HUES48 (cell line): Measurements from ENCODE around the gene OAS2.

Source experiments
- H3K27ac ChIP-seq: one replicate; pipeline ENCODE4 v1.7.0; 2013; ENCODE audit warnings: low read depth, low read length, inconsistent platforms
- H3K27me3 ChIP-seq: 2 replicates; pipeline ENCODE4 v1.6.1; 2013; ENCODE audit warnings: mild to moderate bottlenecking, low read length; ENCODE audit not compliant: control insufficient read depth, insufficient read depth
- H3K36me3 ChIP-seq: 2 replicates; pipeline ENCODE4 v1.6.1; 2013; ENCODE audit warnings: low read length; ENCODE audit not compliant: control insufficient read depth, insufficient read depth
- H3K4me1 ChIP-seq: 2 replicates; pipeline ENCODE4 v1.6.1; 2013; ENCODE audit warnings: mild to moderate bottlenecking, low read length; ENCODE audit not compliant: control insufficient read depth, insufficient read depth
- H3K4me3 ChIP-seq: 2 replicates; pipeline ENCODE4 v1.5.1; 2013; ENCODE audit warnings: mild to moderate bottlenecking, low read depth, low read length
- H3K9ac ChIP-seq: 2 replicates; pipeline ENCODE4 v1.6.1; 2013; ENCODE audit warnings: mild to moderate bottlenecking, low read depth, low read length, moderate library complexity
- H3K9me3 ChIP-seq: 2 replicates; pipeline ENCODE4 v1.6.1; 2013; ENCODE audit warnings: low read length; ENCODE audit not compliant: control insufficient read depth, insufficient read depth

Gene OAS2

GRCh38 chr12:112938751-112939150, 39.6 kb upstream of the OAS2 start:
- Histone ChIP-seq H3K36me3 (no peaks in the 10 kb centered on the region), H3K27ac (no peak overlapping the region), H3K4me3 (peak overlapping the region; percentile 70), H3K9ac (0 out of 2 replicates have a peak overlapping the region, but pooled peaks have one; percentile 22), H3K27me3 (peaks cover 32% of the 10 kb centered on the region), H3K4me1 (0 out of 2 replicates have a peak, but pooled peaks cover 6% of the 10 kb centered on the region), H3K9me3 (no peaks in the 10 kb centered on the region)

DNA sequence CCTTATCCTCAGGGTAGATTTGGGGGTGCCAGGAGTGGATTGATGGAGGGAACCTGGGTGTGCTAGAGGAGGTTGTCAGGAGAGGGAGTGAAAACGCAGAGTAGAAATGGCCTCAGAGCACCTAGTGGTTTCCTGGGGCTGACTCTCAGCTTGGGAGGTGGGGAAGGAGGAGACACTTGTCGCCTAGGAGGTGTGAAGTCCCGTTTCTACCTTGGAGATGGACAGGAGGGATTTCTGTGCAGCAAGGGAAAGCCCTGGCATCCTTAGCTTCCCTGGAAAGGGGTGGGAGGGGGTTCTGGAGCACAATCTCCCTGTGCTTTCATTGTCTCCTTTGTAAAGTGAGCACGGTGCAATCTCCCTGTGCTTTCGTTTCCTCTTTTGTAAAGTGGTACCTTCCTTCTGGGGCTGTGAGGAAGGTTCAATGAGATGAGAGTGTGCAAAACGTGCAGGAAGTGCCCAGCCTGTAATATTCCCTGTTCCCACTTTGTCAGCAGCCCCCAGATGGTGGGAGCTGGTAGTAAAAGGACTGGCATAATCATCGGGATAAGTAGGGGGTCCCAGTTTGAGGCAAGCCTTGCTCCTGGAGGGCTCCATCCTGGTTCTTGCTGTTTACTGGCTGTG, 38.4 kb upstream of the OAS2 start:
- Histone ChIP-seq H3K9me3 (no peaks in the 10 kb centered on the region), H3K4me1 (0 out of 2 replicates have a peak, but pooled peaks cover 6% of the 10 kb centered on the region), H3K4me3 (no peak overlapping the region), H3K9ac (no peak overlapping the region), H3K27me3 (peaks cover 32% of the 10 kb centered on the region), H3K27ac (no peak overlapping the region), H3K36me3 (no peaks in the 10 kb centered on the region)

GRCh38 chr12:112941528-112942335, 36.6 kb upstream of the OAS2 start:
- no peak overlapping the region for H3K27ac ChIP-seq
- no peak overlapping the region for H3K4me3 ChIP-seq
- 0 out of 2 replicates have a peak, but pooled peaks cover 6% of the 10 kb centered on the region for H3K4me1 ChIP-seq

GRCh38 chr12:112942572-112942971, 35.7 kb upstream of the OAS2 start:
- Histone ChIP-seq H3K27me3 (peaks cover 25% of the 10 kb centered on the region), H3K27ac (no peak overlapping the region), H3K36me3 (no peaks in the 10 kb centered on the region), H3K9me3 (no peaks in the 10 kb centered on the region), H3K4me1 (0 out of 2 replicates have a peak, but pooled peaks cover 6% of the 10 kb centered on the region), H3K4me3 (no peak overlapping the region), H3K9ac (no peak overlapping the region)

More at GRCh38 chr12:112941528-112942335, 36.6 kb upstream of the OAS2 start:
- H3K9ac ChIP-seq: no peak overlapping the region
- peaks cover 32% of the 10 kb centered on the region for H3K27me3 ChIP-seq
- H3K9me3 ChIP-seq: no peaks in the 10 kb centered on the region
- no peaks in the 10 kb centered on the region for H3K36me3 ChIP-seq

- no peak overlapping the region for H3K9ac ChIP-seq
- no peaks in the 10 kb centered on the region for H3K36me3 ChIP-seq
- H3K27ac ChIP-seq: no peak overlapping the region
- no peak overlapping the region for H3K4me3 ChIP-seq
- H3K27me3 ChIP-seq: peaks cover 9% of the 10 kb centered on the region
- no peaks in the 10 kb centered on the region for H3K9me3 ChIP-seq
- no peaks in the 10 kb centered on the region for H3K4me1 ChIP-seq
Measured at GRCh38 chr12:112944024-112944690, 34.2 kb upstream of the OAS2 start.

- Histone ChIP-seq H3K36me3 (no peaks in the 10 kb centered on the region), H3K27me3 (no peaks in the 10 kb centered on the region), H3K27ac (no peak overlapping the region), H3K9me3 (no peaks in the 10 kb centered on the region), H3K4me3 (no peak overlapping the region), H3K4me1 (no peaks in the 10 kb centered on the region), H3K9ac (no peak overlapping the region)
Measured at GRCh38 chr12:112945515-112945914, 32.8 kb upstream of the OAS2 start.

GRCh38 chr12:112946236-112947000, 31.9 kb upstream of the OAS2 start:
- H3K27me3 ChIP-seq: no peaks in the 10 kb centered on the region
- H3K36me3 ChIP-seq: no peaks in the 10 kb centered on the region
- no peaks in the 10 kb centered on the region for H3K9me3 ChIP-seq
- H3K27ac ChIP-seq: no peak overlapping the region
- H3K9ac ChIP-seq: no peak overlapping the region
- no peak overlapping the region for H3K4me3 ChIP-seq
- no peaks in the 10 kb centered on the region for H3K4me1 ChIP-seq

DNA sequence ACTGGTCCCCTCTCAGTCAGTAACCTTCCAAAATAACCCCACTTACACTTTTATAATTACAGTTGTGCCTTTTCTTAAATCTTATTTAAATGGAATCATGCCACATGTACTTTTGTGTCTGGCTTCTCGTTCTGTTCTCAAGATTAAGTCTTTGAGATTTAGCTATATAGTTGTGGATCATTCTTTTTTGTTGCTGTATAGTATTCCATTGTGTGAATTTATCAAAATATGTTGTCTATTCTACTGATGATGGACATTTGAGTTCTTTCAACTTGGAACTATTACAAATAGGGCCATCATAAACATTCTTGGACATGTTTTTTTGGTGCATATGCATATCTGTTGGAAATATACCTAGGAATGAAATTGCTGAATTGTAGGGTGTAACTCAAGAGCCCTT, 31.0 kb upstream of the OAS2 start:
- H3K27ac ChIP-seq: no peak overlapping the region
- H3K27me3 ChIP-seq: no peaks in the 10 kb centered on the region
- no peak overlapping the region for H3K9ac ChIP-seq
- H3K4me3 ChIP-seq: no peak overlapping the region
- no peaks in the 10 kb centered on the region for H3K4me1 ChIP-seq
- H3K9me3 ChIP-seq: no peaks in the 10 kb centered on the region
- no peaks in the 10 kb centered on the region for H3K36me3 ChIP-seq

GRCh38 chr12:112947761-112948160, 30.6 kb upstream of the OAS2 start:
- Histone ChIP-seq H3K4me3 (no peak overlapping the region), H3K27ac (no peak overlapping the region), H3K27me3 (no peaks in the 10 kb centered on the region), H3K36me3 (no peaks in the 10 kb centered on the region), H3K9me3 (no peaks in the 10 kb centered on the region), H3K4me1 (no peaks in the 10 kb centered on the region), H3K9ac (no peak overlapping the region)

DNA sequence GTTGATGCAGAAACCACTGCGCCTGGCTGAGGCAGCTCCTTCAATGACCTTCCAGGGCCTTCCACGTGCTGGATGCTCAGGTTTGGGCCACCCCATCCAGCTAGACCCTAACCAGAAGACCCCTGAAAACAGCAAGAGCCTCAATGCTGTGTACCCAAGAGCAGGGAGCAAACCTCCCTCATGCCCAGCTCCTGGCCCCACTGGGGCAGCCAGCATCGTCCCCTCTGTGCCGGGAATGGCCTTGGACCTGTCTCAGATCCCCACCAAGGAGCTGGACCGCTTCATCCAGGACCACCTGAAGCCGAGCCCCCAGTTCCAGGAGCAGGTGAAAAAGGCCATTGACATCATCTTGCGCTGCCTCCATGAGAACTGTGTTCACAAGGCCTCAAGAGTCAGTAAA, 29.5 kb upstream of the OAS2 start:
- no peak overlapping the region for H3K27ac ChIP-seq
- H3K4me1 ChIP-seq: no peaks in the 10 kb centered on the region
- H3K36me3 ChIP-seq: no peaks in the 10 kb centered on the region
- H3K4me3 ChIP-seq: no peak overlapping the region
- no peaks in the 10 kb centered on the region for H3K27me3 ChIP-seq
- H3K9ac ChIP-seq: no peak overlapping the region
- no peaks in the 10 kb centered on the region for H3K9me3 ChIP-seq
